Neural progenitor cell (in vitro differentiated cells): ENCODE results near the gene ENOX2. TPM values are rescaled to one million over a fixed set of nuclear protein-coding genes. Genes with fewer than 3 reads are reported as not detected.
"Not testable (repeated sequence)": the region's sequence is repeated elsewhere in the genome, so short reads cannot be mapped to it uniquely, and the experiment has no call there.

Experiments
- DNase-seq: peaks from one replicate; pipeline ENCODE4 v3.0.0-alpha.2; 2016; ENCODE audit warnings: low spot score
- H2AFZ ChIP-seq: fragments of 200-600 bp; sonication (generic); replicated peaks from 2 replicates; pipeline ENCODE4 v1.6.1; 2016; ENCODE audit warnings: antibody characterized with exemption
- H3F3A ChIP-seq: fragments of 200-600 bp; sonication (generic); 2 replicates; pipeline ENCODE4 v1.6.1; 2016; ENCODE audit warnings: antibody characterized with exemption, low read depth
- H3K27ac ChIP-seq: fragments of 200-600 bp; sonication (generic); 2 replicates; pipeline ENCODE4 v1.5.1; 2016; ENCODE audit warnings: mild to moderate bottlenecking
- H3K27me3 ChIP-seq: fragments of 200-600 bp; sonication (generic); 2 replicates; pipeline ENCODE4 v1.6.1; 2016; ENCODE audit warnings: mild to moderate bottlenecking, moderate library complexity
- H3K36me3 ChIP-seq: fragments of 200-600 bp; sonication (generic); 2 replicates; pipeline ENCODE4 v1.5.1; 2016
- H3K4me1 ChIP-seq: fragments of 200-600 bp; sonication (generic); 2 replicates; pipeline ENCODE4 v1.6.1; 2016; ENCODE audit warnings: mixed run types
- H3K4me2 ChIP-seq: fragments of 200-600 bp; sonication (generic); 2 replicates; pipeline ENCODE4 v1.6.1; 2016
- H3K4me3 ChIP-seq: fragments of 200-600 bp; sonication (generic); 2 replicates; pipeline ENCODE4 v1.5.1; 2016
- H3K79me2 ChIP-seq: fragments of 200-600 bp; sonication (generic); 2 replicates; pipeline ENCODE4 v1.6.1; 2016; ENCODE audit warnings: low read depth
- H3K9ac ChIP-seq: fragments of 200-600 bp; sonication (generic); 2 replicates; pipeline ENCODE4 v1.6.1; 2016
- H3K9me3 ChIP-seq: fragments of 200-600 bp; sonication (generic); 2 replicates; pipeline ENCODE4 v1.5.1; 2016; ENCODE audit warnings: low read depth
- H4K20me1 ChIP-seq: fragments of 200-600 bp; sonication (generic); 2 replicates; pipeline ENCODE4 v1.6.1; 2016; ENCODE audit warnings: low read depth
- H3K27ac Mint-ChIP-seq: 3 replicates; pipeline ENCODE4 v1.8.0; 2021; ENCODE audit warnings: mixed read lengths
- H3K27me3 Mint-ChIP-seq: 2 replicates; pipeline ENCODE4 v1.8.0; 2022; ENCODE audit warnings: low read depth, mild to moderate bottlenecking, inconsistent platforms, moderate library complexity, mixed read lengths; ENCODE audit not compliant: insufficient read depth
- H3K36me3 Mint-ChIP-seq: 3 replicates; pipeline ENCODE4 v1.8.0; 2021; ENCODE audit warnings: mixed read lengths
- H3K4me1 Mint-ChIP-seq: 3 replicates; pipeline ENCODE4 v1.8.0; 2021; ENCODE audit warnings: mixed read lengths
- H3K4me3 Mint-ChIP-seq: 3 replicates; pipeline ENCODE4 v1.8.0; 2021; ENCODE audit warnings: mild to moderate bottlenecking, moderate library complexity, mixed read lengths
- H3K9me3 Mint-ChIP-seq: 3 replicates; pipeline ENCODE4 v1.8.0; 2020; ENCODE audit warnings: mixed read lengths
- EZH2 ChIP-seq: fragments of 200-600 bp; sonication (generic); IDR thresholded peaks from 2 replicates; pipeline ENCODE4 v1.6.1; 2017; ENCODE audit warnings: antibody characterized with exemption, mild to moderate bottlenecking, moderate library complexity
- EZH2phosphoT487 ChIP-seq: fragments of 200-600 bp; sonication (generic); IDR thresholded peaks from 2 replicates; pipeline ENCODE4 v1.6.1; 2017; ENCODE audit warnings: antibody characterized with exemption
- total RNA-seq: library from RNA; depleted of rRNA; stranded (reverse); fragments of >200 nt; gene quantifications from 2 replicates; pipeline ENCODE4 v1.2.3, GENCODE V29; 2015; ENCODE audit warnings: low replicate concordance
- TF ChIP-seq, protein P1 (sequence below): fragments of 200-600 bp; sonication (generic); IDR thresholded peaks from 2 replicates; pipeline ENCODE4 v1.5.1; 2017; ENCODE audit warnings: antibody characterized with exemption, mild to moderate bottlenecking

The ENOX2 gene
- total RNA-seq, 1 donor from 2014 or later: 12.5 TPM

DNA sequence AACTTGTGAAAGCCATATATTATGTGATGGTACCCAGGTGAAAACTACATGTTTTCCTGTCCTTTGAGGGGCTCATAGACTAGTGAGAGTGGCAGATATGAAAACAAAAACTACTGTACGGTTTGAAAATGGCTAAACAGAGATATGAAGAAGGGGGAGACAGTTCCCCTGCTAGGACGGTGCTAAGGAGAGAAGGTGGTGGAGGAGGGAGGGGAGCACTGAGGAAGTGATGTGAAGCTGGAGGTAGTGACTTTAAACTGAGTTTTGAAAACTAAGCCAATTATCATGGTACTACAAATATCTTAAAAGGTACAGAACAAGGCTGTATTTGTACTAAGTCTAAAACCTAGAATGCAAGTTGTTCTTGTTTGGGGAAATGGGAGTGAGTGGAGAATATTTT lies 188.3 kb downstream of the ENOX2 start:
- Mint-ChIP-seq H3K4me3 (no peak overlapping the region), H3K27me3 (no peaks in the 10 kb centered on the region), H3K36me3 (no peaks in the 10 kb centered on the region), H3K27ac (no peak overlapping the region), H3K9me3 (no peaks in the 10 kb centered on the region), H3K4me1 (peaks cover 53% of the 10 kb centered on the region)
- H3K4me3 ChIP-seq: no peak overlapping the region
- no peaks in the 10 kb centered on the region for H3K4me1 ChIP-seq
- H3K9me3 ChIP-seq: no peaks in the 10 kb centered on the region
- no peak overlapping the region for H2AFZ ChIP-seq
- no peak overlapping the region for H3K27ac ChIP-seq
- H3K4me2 ChIP-seq: no peak overlapping the region
- no peak for DNase-seq
- H4K20me1 ChIP-seq: no peaks in the 10 kb centered on the region
- H3K9ac ChIP-seq: no peak overlapping the region
- TF ChIP-seq, protein P1, sequence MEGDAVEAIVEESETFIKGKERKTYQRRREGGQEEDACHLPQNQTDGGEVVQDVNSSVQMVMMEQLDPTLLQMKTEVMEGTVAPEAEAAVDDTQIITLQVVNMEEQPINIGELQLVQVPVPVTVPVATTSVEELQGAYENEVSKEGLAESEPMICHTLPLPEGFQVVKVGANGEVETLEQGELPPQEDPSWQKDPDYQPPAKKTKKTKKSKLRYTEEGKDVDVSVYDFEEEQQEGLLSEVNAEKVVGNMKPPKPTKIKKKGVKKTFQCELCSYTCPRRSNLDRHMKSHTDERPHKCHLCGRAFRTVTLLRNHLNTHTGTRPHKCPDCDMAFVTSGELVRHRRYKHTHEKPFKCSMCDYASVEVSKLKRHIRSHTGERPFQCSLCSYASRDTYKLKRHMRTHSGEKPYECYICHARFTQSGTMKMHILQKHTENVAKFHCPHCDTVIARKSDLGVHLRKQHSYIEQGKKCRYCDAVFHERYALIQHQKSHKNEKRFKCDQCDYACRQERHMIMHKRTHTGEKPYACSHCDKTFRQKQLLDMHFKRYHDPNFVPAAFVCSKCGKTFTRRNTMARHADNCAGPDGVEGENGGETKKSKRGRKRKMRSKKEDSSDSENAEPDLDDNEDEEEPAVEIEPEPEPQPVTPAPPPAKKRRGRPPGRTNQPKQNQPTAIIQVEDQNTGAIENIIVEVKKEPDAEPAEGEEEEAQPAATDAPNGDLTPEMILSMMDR: no peak
- no peak for TF ChIP-seq EZH2
- TF ChIP-seq EZH2phosphoT487: no peak
- H3K79me2 ChIP-seq: no peaks in the 10 kb centered on the region
- no peaks in the 10 kb centered on the region for H3K27me3 ChIP-seq
- H3K36me3 ChIP-seq: no peaks in the 10 kb centered on the region
- no peaks in the 10 kb centered on the region for H3F3A ChIP-seq

DNA sequence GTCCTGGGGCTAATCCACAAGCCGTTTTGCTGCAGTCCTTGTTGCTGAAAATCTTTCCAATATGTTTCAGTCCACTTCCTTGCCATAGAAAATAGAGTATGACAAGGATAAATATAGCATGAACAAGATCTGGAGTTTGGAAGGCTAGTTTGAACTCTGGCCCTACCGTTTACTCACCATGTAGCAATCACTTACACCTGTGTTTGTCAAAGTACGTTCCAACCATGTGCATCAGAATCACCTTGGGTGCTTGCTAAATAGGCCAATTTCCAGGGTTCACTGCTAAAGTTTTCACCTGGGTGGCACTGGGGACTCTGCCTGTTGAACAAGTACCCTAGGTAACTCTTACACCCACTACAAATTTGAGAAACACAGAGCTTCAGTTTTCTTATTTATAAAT lies 188.9 kb downstream of the ENOX2 start:
- H3K9me3 Mint-ChIP-seq: no peaks in the 10 kb centered on the region
- H3K27me3 Mint-ChIP-seq: no peaks in the 10 kb centered on the region
- H3K4me3 Mint-ChIP-seq: no peak overlapping the region

DNA sequence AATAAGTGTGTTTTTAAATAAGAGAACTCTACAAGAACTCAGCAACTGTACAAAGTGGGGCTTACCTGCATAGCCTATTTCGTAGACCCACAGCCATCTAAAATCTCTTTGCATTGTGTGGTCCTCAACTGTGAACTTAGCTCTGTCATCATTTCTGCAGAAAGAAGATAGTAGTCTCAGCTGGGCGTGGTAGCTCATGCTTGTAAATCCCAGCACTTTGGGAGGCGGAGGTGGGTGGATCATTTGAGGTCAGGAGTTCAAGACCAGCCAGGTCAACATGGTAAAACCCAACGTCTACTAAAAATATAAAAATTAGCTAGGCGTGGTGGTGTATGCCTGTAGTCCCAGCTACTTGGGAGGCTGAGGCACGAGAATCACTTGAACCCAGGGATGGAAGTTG lies 193.8 kb downstream of the ENOX2 start:
- H3K36me3 Mint-ChIP-seq, H3K4me3 ChIP-seq, H3K9ac ChIP-seq, H3K9me3 Mint-ChIP-seq, DNase-seq, H4K20me1 ChIP-seq, H3K27ac ChIP-seq, H3K79me2 ChIP-seq, H3K27me3 ChIP-seq, H3K27ac Mint-ChIP-seq, H3K4me2 ChIP-seq, H3K4me1 Mint-ChIP-seq, H2AFZ ChIP-seq, H3K9me3 ChIP-seq, H3K36me3 ChIP-seq, H3K4me1 ChIP-seq, H3K4me3 Mint-ChIP-seq, H3K27me3 Mint-ChIP-seq, H3F3A ChIP-seq: not testable (repeated sequence)

More for the DNA sequence above, 188.9 kb downstream of the ENOX2 start:
- no peak for DNase-seq
- Histone ChIP-seq H3K9ac (no peak overlapping the region), H4K20me1 (no peaks in the 10 kb centered on the region), H3K9me3 (no peaks in the 10 kb centered on the region), H2AFZ (no peak overlapping the region), H3K27ac (no peak overlapping the region), H3F3A (no peaks in the 10 kb centered on the region), H3K79me2 (no peaks in the 10 kb centered on the region), H3K4me1 (no peaks in the 10 kb centered on the region), H3K4me2 (no peak overlapping the region), H3K36me3 (no peaks in the 10 kb centered on the region), H3K27me3 (no peaks in the 10 kb centered on the region), H3K4me3 (no peak overlapping the region)
- TF ChIP-seq, protein P1: no peak
- TF ChIP-seq EZH2phosphoT487 (no peak), EZH2 (no peak)
- Mint-ChIP-seq H3K27ac (no peak overlapping the region), H3K36me3 (no peaks in the 10 kb centered on the region), H3K4me1 (peaks cover 48% of the 10 kb centered on the region)

- Mint-ChIP-seq H3K27me3 (no peaks in the 10 kb centered on the region), H3K4me1 (no peaks in the 10 kb centered on the region), H3K4me3 (no peak overlapping the region)
Measured at GRCh38 chrX:130705591-130705990, 197.4 kb downstream of the ENOX2 start.

More at GRCh38 chrX:130705591-130705990, 197.4 kb downstream of the ENOX2 start:
- Mint-ChIP-seq H3K27ac (no peak overlapping the region), H3K36me3 (no peaks in the 10 kb centered on the region), H3K9me3 (no peaks in the 10 kb centered on the region)
- H3K4me1 ChIP-seq: no peaks in the 10 kb centered on the region
- no peak overlapping the region for H3K4me3 ChIP-seq
- H3K79me2 ChIP-seq: no peaks in the 10 kb centered on the region
- no peak overlapping the region for H3K4me2 ChIP-seq
- H3F3A ChIP-seq: no peaks in the 10 kb centered on the region
- H3K27me3 ChIP-seq: no peaks in the 10 kb centered on the region
- TF ChIP-seq, protein P1: no peak
- TF ChIP-seq EZH2: no peak
- TF ChIP-seq EZH2phosphoT487: no peak
- no peak overlapping the region for H3K27ac ChIP-seq
- H2AFZ ChIP-seq: no peak overlapping the region
- H4K20me1 ChIP-seq: no peaks in the 10 kb centered on the region
- H3K9me3 ChIP-seq: no peaks in the 10 kb centered on the region
- H3K36me3 ChIP-seq: no peaks in the 10 kb centered on the region
- DNase-seq: no peak
- no peak overlapping the region for H3K9ac ChIP-seq
